Measurements from ENCODE around the gene NPAS3. TPM values are rescaled to one million over a fixed set of nuclear protein-coding genes. Genes with fewer than 3 reads are reported as not detected.

The NPAS3 gene
- total RNA-seq, 2 donors from 2014 or later: 0.33 to 0.78 TPM

DNA sequence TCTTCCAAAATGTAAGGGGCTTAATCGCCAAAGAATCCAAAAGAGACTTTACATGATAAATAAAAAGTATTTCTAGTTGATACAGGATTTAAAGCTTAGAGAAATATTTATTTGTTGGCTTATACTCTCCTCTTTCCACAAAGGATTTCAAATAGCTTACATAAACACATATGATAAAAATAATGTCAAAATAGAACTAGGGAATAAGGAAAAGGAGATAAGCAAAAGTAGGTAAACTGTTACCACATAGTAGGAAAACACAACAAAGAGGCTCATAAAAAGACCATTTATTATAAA is 625.2 kb downstream of the NPAS3 start:
- Histone ChIP-seq H3K4me3 (no peak overlapping the region), H3K36me3 (replicated peaks in 1 of 2; ENCODE audit: insufficient read depth in 1 of 2, low read depth in 2 of 2) (no peaks in the 10 kb centered on the region), H3K27me3 (no peaks in the 10 kb centered on the region), H3K9me3 (no peaks in the 10 kb centered on the region), H3K27ac (no peak overlapping the region), H3K4me1 (no peaks in the 10 kb centered on the region)
- no peak for TF ChIP-seq POLR2A (IDR thresholded peaks at IDR 0.05)
- TF ChIP-seq, protein P1, sequence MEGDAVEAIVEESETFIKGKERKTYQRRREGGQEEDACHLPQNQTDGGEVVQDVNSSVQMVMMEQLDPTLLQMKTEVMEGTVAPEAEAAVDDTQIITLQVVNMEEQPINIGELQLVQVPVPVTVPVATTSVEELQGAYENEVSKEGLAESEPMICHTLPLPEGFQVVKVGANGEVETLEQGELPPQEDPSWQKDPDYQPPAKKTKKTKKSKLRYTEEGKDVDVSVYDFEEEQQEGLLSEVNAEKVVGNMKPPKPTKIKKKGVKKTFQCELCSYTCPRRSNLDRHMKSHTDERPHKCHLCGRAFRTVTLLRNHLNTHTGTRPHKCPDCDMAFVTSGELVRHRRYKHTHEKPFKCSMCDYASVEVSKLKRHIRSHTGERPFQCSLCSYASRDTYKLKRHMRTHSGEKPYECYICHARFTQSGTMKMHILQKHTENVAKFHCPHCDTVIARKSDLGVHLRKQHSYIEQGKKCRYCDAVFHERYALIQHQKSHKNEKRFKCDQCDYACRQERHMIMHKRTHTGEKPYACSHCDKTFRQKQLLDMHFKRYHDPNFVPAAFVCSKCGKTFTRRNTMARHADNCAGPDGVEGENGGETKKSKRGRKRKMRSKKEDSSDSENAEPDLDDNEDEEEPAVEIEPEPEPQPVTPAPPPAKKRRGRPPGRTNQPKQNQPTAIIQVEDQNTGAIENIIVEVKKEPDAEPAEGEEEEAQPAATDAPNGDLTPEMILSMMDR (IDR thresholded peaks at IDR 0.05): no peak
- ATAC-seq (no peak), DNase-seq (no peak)
- 85 to 88% methylated on average over 1 of the region's 1 CpG for WGBS, 2 donors
- intact Hi-C loops (cut with DNase I): no loop called here

DNA sequence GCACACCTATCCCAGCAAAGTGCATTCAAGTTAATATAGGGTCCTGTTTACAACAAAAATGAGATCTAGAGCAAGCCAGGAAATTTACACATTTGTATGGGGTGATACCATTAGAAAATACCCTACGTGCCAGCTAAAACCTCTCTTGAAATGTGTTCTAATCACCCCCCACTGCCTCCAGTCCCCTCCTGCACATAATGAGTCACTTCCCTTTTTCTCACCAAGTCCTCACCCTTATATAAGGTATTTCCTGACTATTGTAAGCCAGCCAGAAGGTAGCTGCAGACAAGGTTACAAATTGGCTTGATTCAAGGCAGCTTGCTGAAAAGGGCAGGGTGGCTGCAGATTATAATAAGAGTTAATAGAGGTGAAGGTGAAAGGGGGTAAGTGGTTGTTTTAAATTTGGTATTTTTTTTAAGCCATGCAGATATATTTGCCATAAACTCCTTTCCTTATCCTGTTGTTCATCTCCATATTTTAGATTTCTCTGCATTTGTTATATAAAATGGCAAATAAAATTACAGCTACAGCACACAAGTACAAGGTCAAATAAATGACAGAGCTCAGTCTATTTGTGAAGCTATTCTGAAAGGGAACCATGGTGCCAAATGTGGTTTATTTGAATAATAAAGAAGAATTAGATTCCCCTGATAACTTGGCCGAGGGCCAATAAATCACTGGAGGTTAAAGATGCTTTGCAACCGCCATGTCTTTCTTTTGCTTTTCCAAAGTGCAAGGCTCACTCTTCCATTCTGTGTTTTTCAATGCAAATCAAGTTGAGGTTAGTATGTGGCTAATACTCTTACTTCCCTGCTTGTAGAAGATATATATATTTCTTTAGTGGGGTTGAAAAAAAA is 626.3 kb downstream of the NPAS3 start:
- WGBS, 2 donors: 65 to 68% methylated on average over 3 of the region's 3 CpGs
- ATAC-seq: no peak
- no peaks in the 10 kb centered on the region for H3K27me3 ChIP-seq

GRCh38 chr14:33566082-33566481 is 627.4 kb downstream of the NPAS3 start:
- no peaks in the 10 kb centered on the region for H3K27me3 ChIP-seq
- no peaks in the 10 kb centered on the region for H3K36me3 ChIP-seq (replicated peaks in 1 of 2; ENCODE audit: insufficient read depth in 1 of 2, low read depth in 2 of 2)
- no peak overlapping the region for H3K4me3 ChIP-seq
- no peaks in the 10 kb centered on the region for H3K4me1 ChIP-seq
- intact Hi-C loops (cut with DNase I): no loop called here
- TF ChIP-seq, protein P1 (IDR thresholded peaks at IDR 0.05): no peak
- no peak for TF ChIP-seq POLR2A (IDR thresholded peaks at IDR 0.05)
- no peak overlapping the region for H3K27ac ChIP-seq
- ATAC-seq (no peak), DNase-seq (no peak)
- 58 to 59% methylated on average over 9 of the region's 9 CpGs for WGBS, 2 donors
- no peaks in the 10 kb centered on the region for H3K9me3 ChIP-seq

More for the DNA sequence above, 626.3 kb downstream of the NPAS3 start:
- Histone ChIP-seq H3K9me3 (no peaks in the 10 kb centered on the region), H3K36me3 (replicated peaks in 1 of 2; ENCODE audit: insufficient read depth in 1 of 2, low read depth in 2 of 2) (no peaks in the 10 kb centered on the region), H3K27ac (no peak overlapping the region), H3K4me1 (no peaks in the 10 kb centered on the region), H3K4me3 (no peak overlapping the region)
- TF ChIP-seq POLR2A (IDR thresholded peaks at IDR 0.05): no peak
- TF ChIP-seq, protein P1 (IDR thresholded peaks at IDR 0.05): no peak
- peak in 1 of 4 donors; percentile 11 for DNase-seq
- intact Hi-C loops (cut with DNase I): no loop called here

DNA sequence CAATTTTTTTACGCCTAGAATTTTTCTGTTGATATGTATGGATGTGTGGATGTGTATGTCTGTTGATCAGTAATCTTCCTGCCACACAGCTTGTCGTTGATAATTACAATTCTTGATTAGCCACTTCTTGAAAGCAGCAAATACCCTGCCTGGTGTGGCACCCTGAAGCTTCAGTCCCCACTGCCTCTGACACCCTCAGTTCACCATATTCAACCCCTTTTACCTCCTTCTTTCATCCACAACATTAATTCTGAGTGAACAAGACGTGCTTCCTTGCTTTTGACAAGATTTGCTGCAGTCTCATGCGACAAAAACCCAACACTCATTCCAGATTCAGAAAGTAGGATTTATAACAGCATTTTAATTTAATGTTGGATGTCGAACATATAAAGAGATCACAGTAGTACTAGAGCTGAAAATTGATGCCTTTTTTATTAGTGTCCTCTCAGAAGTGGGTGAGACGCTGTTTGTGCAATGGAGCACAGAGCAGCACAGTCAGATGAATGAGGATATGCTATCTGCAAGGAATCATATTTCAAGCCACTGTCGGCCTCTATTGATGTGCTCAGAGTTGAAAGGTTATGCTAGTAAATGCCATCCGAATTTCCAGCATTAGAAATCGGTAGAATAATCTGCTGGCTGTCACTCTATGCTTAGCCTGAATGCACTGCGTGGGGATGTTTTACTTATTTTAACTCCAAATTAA is 628.5 kb downstream of the NPAS3 start:
- H3K4me3 ChIP-seq: no peak overlapping the region
- ATAC-seq (no peak), DNase-seq (no peak)
- H3K27me3 ChIP-seq: no peaks in the 10 kb centered on the region
- WGBS, 2 donors: 53% methylated on average over 10 of the region's 10 CpGs
- no peaks in the 10 kb centered on the region for H3K4me1 ChIP-seq
- no peaks in the 10 kb centered on the region for H3K36me3 ChIP-seq (replicated peaks in 1 of 2; ENCODE audit: insufficient read depth in 1 of 2, low read depth in 2 of 2)
- no peaks in the 10 kb centered on the region for H3K9me3 ChIP-seq
- intact Hi-C loops (cut with DNase I): no loop called here
- no peak overlapping the region for H3K27ac ChIP-seq
- TF ChIP-seq POLR2A (IDR thresholded peaks at IDR 0.05): no peak

GRCh38 chr14:33567731-33568130 is 629.1 kb downstream of the NPAS3 start:
- H3K27ac ChIP-seq: no peak overlapping the region
- no peaks in the 10 kb centered on the region for H3K9me3 ChIP-seq
- ATAC-seq (no peak), DNase-seq (no peak)
- TF ChIP-seq, protein P1 (IDR thresholded peaks at IDR 0.05): no peak
- TF ChIP-seq POLR2A (IDR thresholded peaks at IDR 0.05): no peak
- WGBS, 2 donors: 70 to 77% methylated on average over 4 of the region's 4 CpGs
- H3K36me3 ChIP-seq (replicated peaks in 1 of 2; ENCODE audit: insufficient read depth in 1 of 2, low read depth in 2 of 2): no peaks in the 10 kb centered on the region
- intact Hi-C loops (cut with DNase I): no loop called here
- no peak overlapping the region for H3K4me3 ChIP-seq
- no peaks in the 10 kb centered on the region for H3K27me3 ChIP-seq
- H3K4me1 ChIP-seq: no peaks in the 10 kb centered on the region
